Erythroblast (primary cell): ENCODE data around the gene STX19.
"Not testable (repeated sequence)": the region's sequence is repeated elsewhere in the genome, so short reads cannot be mapped to it uniquely, and the experiment has no call there.

ENCODE experiments used
- GATA1 ChIP-seq: IDR thresholded peaks from 2 replicates; pipeline ENCODE4 v1.6.1; 2011; ENCODE audit warnings: low read depth, mild to moderate bottlenecking, control low read depth, low read length, moderate library complexity
- POLR2A ChIP-seq: IDR thresholded peaks from 2 replicates; pipeline ENCODE4 v1.6.1; 2011; ENCODE audit warnings: mild to moderate bottlenecking, low read length

GRCh38 chr3:93965106-93965505 is 63.3 kb downstream of the STX19 start:
- not testable (repeated sequence) for TF ChIP-seq POLR2A, GATA1
